Measurements from ENCODE around the gene JAKMIP3.

DNA sequence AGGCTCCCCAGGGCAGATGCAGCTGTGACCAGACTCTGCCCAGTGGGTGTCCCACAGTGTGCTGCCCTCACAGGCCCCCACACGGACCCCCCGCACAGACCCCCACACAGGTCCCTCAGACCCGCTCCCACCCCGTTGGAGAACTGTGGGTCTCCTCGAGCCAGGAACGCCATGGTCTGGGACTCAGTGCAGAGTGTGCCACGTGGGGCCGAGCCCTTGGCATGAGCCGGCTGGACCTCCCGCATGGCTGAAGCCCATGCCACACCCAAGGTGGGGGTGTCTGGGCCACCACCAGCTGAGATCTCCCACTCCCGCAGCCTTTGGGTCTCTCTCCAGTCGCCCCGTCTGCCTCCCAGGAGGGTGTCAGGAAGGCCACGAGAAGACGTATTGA is 34.3 kb downstream of the JAKMIP3 start:
- TF ChIP-seq, protein P1, sequence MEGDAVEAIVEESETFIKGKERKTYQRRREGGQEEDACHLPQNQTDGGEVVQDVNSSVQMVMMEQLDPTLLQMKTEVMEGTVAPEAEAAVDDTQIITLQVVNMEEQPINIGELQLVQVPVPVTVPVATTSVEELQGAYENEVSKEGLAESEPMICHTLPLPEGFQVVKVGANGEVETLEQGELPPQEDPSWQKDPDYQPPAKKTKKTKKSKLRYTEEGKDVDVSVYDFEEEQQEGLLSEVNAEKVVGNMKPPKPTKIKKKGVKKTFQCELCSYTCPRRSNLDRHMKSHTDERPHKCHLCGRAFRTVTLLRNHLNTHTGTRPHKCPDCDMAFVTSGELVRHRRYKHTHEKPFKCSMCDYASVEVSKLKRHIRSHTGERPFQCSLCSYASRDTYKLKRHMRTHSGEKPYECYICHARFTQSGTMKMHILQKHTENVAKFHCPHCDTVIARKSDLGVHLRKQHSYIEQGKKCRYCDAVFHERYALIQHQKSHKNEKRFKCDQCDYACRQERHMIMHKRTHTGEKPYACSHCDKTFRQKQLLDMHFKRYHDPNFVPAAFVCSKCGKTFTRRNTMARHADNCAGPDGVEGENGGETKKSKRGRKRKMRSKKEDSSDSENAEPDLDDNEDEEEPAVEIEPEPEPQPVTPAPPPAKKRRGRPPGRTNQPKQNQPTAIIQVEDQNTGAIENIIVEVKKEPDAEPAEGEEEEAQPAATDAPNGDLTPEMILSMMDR (conservative IDR thresholded peaks at IDR 0.05; ENCODE audit: low read depth, low read length), result no peak
- TF ChIP-seq EZH2phosphoT487 (IDR thresholded peaks at IDR 0.05; ENCODE audit: borderline replicate concordance, low read length) (no peak), EZH2 (IDR thresholded peaks at IDR 0.05; ENCODE audit: low read length, unreplicated experiment) (no peak)

Data from PC-3 (cell line).